Embryonic facial prominence (tissue), 1 donor: ENCODE data around the gene CAT.

Experiments
- DNase-seq: peaks from one replicate; pipeline ENCODE4 v3.0.0-alpha.2; 2016; ENCODE audit errors: extremely low spot score

Gene CAT

GRCh38 chr11:34495239-34495723, 56.5 kb downstream of the CAT start:
- no peak for DNase-seq

GRCh38 chr11:34495724-34496377, 57.1 kb downstream of the CAT start:
- DNase-seq, result no peak

DNA sequence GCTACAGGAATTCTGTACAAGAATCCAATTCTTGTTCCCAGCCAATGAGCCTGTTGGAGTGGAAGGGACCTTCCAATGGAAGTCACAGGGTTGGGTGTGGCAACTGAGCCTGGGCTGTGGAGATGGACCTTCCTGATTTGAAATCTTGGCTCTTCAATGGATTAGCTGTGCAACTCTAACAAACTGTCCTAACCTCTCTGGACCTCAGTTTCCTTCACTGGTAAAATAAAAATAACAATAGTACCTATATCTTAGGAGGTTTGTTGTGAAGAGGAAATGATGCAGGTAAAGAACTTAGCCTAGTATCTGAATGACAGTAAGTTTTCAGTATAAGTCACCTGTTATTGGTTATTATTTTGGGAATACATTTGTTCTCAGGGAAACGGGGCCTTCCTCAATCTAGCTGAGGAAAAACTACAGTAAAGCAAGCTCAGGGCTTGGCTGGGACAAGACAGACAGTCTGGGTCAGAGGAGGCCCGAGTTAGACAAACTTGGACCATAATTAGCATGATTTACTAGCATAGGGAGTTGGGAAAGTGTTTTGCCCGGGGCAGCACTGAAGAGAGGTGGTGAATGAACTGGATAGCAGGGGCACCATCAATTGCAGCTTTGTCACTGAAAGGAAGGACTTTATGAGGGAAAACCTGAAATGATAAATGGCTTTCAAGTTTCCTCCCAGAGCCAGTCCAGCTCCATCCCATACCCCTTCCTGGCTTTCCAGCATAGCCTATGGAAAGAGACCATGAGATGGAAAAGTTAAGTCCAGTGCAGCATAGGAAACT, 61.2 kb downstream of the CAT start:
- DNase-seq, result no peak

- no peak for DNase-seq
Measured at GRCh38 chr11:34501500-34501899, 62.8 kb downstream of the CAT start.

GRCh38 chr11:34501949-34502348, 63.2 kb downstream of the CAT start:
- DNase-seq, result no peak

GRCh38 chr11:34502949-34503348, 64.2 kb downstream of the CAT start:
- DNase-seq, result no peak

- no peak for DNase-seq
Measured at GRCh38 chr11:34505874-34506273, 67.1 kb downstream of the CAT start.

DNA sequence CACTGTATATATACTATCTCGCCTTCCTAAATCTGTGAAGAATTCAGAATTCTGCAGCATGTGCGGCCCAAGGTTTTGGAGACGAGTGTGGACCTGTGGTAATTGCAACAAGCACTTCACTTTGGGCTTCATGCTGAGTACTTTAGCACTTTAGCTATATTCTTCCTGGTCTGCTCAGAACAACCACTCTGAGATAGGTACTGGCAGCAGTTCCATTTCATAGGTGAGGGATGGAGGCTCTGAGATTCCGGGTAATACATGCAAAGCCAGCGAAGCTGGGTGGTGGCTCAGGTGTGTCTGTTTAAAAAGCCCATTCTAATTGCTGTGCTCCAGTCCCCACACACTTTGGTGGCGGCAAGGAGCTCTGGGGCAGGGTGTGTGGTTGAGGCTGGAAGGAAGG, 68.4 kb downstream of the CAT start:
- no peak for DNase-seq

- DNase-seq, result no peak
Measured at GRCh38 chr11:34507610-34508009, 68.9 kb downstream of the CAT start.

DNA sequence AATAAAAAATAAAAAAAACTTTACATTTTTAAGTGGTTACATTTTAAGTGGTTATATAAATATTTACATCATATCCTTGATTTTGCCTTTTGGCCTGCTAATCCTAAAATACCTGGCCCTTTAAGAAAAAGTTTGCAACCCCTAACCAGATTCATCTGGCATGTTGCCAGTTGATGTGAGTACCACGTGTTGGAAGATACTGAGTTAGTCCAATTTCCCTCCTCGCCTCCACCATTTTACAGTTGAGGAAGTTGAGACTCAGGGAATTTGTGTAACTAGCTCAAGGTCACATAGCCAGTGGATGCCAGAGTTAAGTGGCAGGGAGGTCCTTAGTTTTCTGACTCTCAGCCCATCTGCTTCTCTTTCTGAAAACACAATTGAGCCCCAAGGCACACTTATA, 69.8 kb downstream of the CAT start:
- DNase-seq, result no peak

DNA sequence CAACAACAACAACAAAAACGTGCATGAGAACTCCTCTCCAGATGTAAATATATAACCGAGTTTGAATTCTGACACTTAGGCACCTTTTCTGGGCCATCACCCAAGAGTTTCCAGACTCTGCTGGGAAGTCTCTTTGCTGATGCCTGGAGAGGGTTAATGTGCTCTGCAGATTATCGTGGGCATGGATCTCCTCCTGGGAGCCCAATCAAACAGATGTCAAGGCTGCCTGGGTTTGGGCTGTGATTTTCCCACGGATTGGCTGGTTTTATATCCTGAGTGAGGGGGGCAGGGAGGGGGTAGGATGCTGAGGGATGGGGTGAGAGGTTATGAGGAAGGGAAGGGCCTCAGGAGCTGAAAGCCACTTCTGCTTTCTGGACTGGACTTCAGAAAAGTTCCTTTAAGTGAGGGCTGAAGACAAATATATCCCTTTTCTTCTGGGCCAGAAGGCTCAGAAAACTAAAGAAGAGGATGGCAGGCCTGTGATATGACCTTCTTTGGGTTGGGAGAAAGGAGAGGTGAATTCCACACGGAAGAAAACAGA, 70.7 kb downstream of the CAT start:
- DNase-seq, result no peak

- DNase-seq, result no peak
Measured at GRCh38 chr11:34510218-34510617, 71.5 kb downstream of the CAT start.

DNA sequence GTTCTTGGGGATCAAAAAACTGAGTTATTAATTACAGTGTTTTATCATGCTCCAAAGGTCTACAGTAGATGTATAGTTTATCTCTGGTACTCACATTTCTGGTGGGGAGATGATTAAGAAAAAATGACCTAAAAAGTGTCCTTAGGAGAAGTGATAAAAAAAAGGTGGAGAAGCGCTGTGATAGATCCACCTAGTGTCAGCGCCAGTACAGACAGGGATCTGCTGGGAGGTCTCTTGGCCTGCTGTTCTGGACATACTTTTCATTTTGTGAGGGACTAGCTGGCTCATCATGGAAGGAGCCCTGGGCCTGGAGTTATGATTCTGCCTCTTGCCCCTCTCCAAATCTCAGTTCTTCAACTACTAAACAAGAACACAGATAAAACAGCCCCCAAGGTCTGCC, 71.9 kb downstream of the CAT start:
- DNase-seq, result no peak

GRCh38 chr11:34512840-34513681, 74.3 kb downstream of the CAT start:
- no peak for DNase-seq

DNA sequence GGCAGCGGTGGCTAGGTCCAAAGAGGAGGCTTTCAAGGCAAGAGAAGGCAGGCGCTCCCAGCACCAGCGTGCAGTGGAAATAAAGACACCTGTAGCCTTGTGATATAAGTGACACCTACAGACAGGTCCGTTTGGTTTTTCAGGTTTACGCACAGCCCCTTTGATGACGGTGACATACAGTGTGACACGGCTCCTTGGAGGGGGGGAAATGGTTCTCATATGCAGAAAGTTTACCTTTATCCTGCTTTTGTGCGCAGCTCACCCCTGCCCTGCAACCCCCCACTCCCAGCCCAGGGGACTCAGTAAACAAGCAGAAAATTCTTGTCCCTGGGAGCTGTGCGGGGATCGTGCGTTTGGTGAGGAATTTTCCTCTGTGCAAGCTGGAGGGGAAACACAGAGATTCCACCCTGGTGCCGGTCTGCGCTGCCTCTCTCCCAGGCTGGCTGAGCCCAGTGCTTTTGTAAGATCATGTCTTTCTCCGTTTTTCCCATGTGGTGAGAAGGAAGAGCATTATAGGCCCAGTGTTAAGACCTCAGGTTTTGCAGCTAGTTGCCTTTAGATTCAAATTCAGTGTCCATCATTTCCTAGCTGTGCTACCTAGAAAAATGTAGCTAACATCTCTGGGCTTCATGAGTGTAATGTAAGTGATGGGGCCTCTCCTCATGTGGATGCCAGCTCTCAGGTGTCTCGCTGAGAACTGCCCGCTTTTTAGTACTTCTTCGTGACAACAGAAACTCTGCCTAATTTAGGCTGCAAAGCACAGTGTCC, 75.1 kb downstream of the CAT start, which contains the start of gene ELF5:
ELF5 (minus strand) TSS at position 113 of the 768 bp plus-strand sequence. CDS start 8,045 bp downstream, outside the sequence.
- no peak for DNase-seq

DNA sequence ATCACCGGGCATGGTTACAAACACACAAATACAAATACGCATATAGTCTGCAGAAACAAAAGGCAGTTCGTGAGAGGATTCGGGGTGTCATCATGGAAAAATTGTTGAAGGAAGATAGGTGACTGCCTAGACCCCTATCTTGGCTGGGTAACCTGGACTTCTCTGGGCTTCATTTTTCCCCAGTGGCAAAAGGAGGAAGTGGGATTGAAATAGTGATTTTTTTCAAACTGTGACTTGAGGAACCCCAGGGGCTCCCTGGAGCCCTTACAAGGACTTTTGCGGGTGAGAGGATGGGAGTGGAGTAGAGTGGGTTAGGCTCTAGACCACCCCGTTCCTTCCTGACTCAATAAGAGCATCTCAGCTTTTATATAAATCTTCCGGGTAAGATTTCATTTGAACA, 75.9 kb downstream of the CAT start:
- no peak for DNase-seq

DNA sequence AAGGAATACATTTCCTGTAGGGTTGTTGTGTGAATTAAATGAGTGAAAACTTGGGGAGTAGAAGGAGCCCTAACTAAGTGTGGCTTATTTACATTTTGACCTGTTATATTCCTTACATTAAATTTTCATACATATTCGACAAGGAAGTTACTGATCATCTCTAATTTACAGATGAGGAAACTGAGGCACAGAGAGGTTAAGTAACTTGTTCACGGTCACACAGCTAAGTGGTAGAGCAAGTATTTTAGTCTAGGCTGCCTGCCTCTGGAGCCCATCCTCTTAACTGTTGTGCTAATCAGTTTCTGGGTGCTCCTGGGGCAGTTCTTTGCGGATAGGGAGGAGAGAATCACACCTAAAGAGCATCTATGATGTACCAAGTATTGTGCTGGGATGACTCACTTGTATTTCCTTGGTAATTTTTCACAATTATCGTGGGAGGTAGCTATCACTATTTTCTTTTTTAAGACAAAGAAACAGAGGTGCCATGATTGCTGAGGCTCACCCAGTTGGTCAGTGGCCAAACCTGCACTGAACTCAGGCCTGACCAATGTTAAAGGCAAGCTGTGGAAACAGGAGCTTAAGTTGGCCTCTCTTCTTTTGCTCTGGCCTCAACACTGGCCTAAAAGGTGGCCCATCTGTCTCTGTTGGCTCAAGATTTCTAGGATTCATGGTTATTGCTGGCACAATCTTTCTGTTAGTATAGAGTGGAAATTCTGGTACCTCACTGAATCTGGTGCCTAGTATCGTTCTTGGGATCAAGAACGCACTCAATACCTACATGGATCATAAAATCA, 77.7 kb downstream of the CAT start:
- DNase-seq, result no peak

GRCh38 chr11:34519595-34520235, 81.0 kb downstream of the CAT start:
- DNase-seq, result no peak

- no peak for DNase-seq
Measured at GRCh38 chr11:34521265-34521664, 82.5 kb downstream of the CAT start.
